Measurements from ENCODE around the gene CHRNA9. TPM values are rescaled to one million over a fixed set of nuclear protein-coding genes. Genes with fewer than 3 reads are reported as not detected.

The CHRNA9 gene
- total and polyA plus RNA-seq, 2 donors (not counting 1 experiment from before 2014, with no cell fraction given) = 0.07 TPM; not detected in 1

- Histone ChIP-seq H3K4me1 (ENCODE audit: control insufficient read depth in 2 of 2, insufficient read depth in 2 of 2, low read length in 2 of 2) (peaks cover 0 to 5% of the 10 kb centered on the region in 2 donors), H3K4me3 (ENCODE audit: control extremely low read depth in 1 of 5, extremely low read depth in 1 of 5, insufficient read depth in 1 of 5, low read depth in 2 of 5, low read length in 4 of 5) (no peak overlapping the region), H3K9ac (ENCODE audit: low read length) (no peak overlapping the region), H3K27ac (ENCODE audit: low read length in 2 of 2) (no peak overlapping the region), H3K9me3 (ENCODE audit: control extremely low read depth in 1 of 3, control insufficient read depth in 2 of 3, insufficient read depth in 1 of 3, low read length in 2 of 3) (peaks cover 0 to 7% (median 5%) of the 10 kb centered on the region in 3 donors), H3K4me2 (replicated peaks; ENCODE audit: low read depth, low read length, poor library complexity, severe bottlenecking) (no peak overlapping the region), H3K27me3 (replicated peaks in 1 of 4; ENCODE audit: control extremely low read depth in 1 of 4, control insufficient read depth in 3 of 4, insufficient read depth in 4 of 4, low read length in 3 of 4) (no peaks in the 10 kb centered on the region), H3K79me2 (ENCODE audit: control insufficient read depth, insufficient read depth, low read length) (no peaks in the 10 kb centered on the region), H2AFZ (ENCODE audit: insufficient read depth, low read depth, low read length, poor library complexity, severe bottlenecking) (no peak overlapping the region), H4K20me1 (ENCODE audit: control insufficient read depth, insufficient read depth, low read length, poor library complexity, severe bottlenecking) (no peaks in the 10 kb centered on the region), H3K36me3 (replicated peaks in 1 of 2; ENCODE audit: control extremely low read depth in 1 of 2, control insufficient read depth in 1 of 2, extremely low read depth in 1 of 2, insufficient read depth in 2 of 2, low read length in 1 of 2) (no peaks in the 10 kb centered on the region)
- ChIA-PET CTCF (interaction anchor here (1.2 kb wide), 1 partner anchor 47 kb away, joined by 3 read pairs; no protein-coding TSS in a partner anchor), POLR2A (no interaction called here)
- ATAC-seq (ENCODE audit: low read depth) = no peak
- no peaks in the 10 kb centered on the region for H3K9me3 Mint-ChIP-seq (ENCODE audit: insufficient read depth)
- TF ChIP-seq EZH2 (IDR thresholded peaks at IDR 0.05; ENCODE audit: borderline replicate concordance, insufficient read depth, low read depth, low read length, poor library complexity, severe bottlenecking) = no peak
- TF ChIP-seq CTCF (IDR thresholded peaks at IDR 0.05) = no peak
- H3K4me1 Mint-ChIP-seq = peaks cover 3% of the 10 kb centered on the region
- H3K27me3 Mint-ChIP-seq = no peaks in the 10 kb centered on the region
- no peak for DNase-seq
- no peak overlapping the region for H3K4me3 Mint-ChIP-seq
- H3K27ac Mint-ChIP-seq = no peak overlapping the region
- intact Hi-C loops (cut with micrococcal nuclease) = no loop called here
Measured at GRCh38 chr4:40363945-40364344, 28.8 kb downstream of the CHRNA9 start.

- no peaks in the 10 kb centered on the region for H4K20me1 ChIP-seq (ENCODE audit: control insufficient read depth, insufficient read depth, low read length, poor library complexity, severe bottlenecking)
- peaks cover 0 to 5% of the 10 kb centered on the region in 2 donors for H3K4me1 ChIP-seq (ENCODE audit: control insufficient read depth in 2 of 2, insufficient read depth in 2 of 2, low read length in 2 of 2)
- H3K4me3 ChIP-seq (ENCODE audit: control extremely low read depth in 1 of 5, extremely low read depth in 1 of 5, insufficient read depth in 1 of 5, low read depth in 2 of 5, low read length in 4 of 5) = no peak overlapping the region
- H3K4me2 ChIP-seq (replicated peaks; ENCODE audit: low read depth, low read length, poor library complexity, severe bottlenecking) = no peak overlapping the region
- no CpG with 5 or more reads among the region's 2 CpGs for WGBS (ENCODE audit: insufficient coverage)
- CTCF ChIA-PET = no interaction called here
- no peak overlapping the region for H3K4me3 Mint-ChIP-seq
- H3K27me3 Mint-ChIP-seq = no peaks in the 10 kb centered on the region
- H3K9ac ChIP-seq (ENCODE audit: low read length) = no peak overlapping the region
- H3K27ac ChIP-seq (ENCODE audit: low read length in 2 of 2) = no peak overlapping the region
- H3K4me1 Mint-ChIP-seq = peaks cover 3% of the 10 kb centered on the region
- no peaks in the 10 kb centered on the region for H3K36me3 ChIP-seq (replicated peaks in 1 of 2; ENCODE audit: control extremely low read depth in 1 of 2, control insufficient read depth in 1 of 2, extremely low read depth in 1 of 2, insufficient read depth in 2 of 2, low read length in 1 of 2)
- H3K79me2 ChIP-seq (ENCODE audit: control insufficient read depth, insufficient read depth, low read length) = no peaks in the 10 kb centered on the region
- TF ChIP-seq EZH2 (IDR thresholded peaks at IDR 0.05; ENCODE audit: borderline replicate concordance, insufficient read depth, low read depth, low read length, poor library complexity, severe bottlenecking) (no peak), CTCF (IDR thresholded peaks at IDR 0.05) (no peak)
- DNase-seq (no peak), ATAC-seq (ENCODE audit: low read depth) (no peak)
- no peaks in the 10 kb centered on the region for H3K9me3 Mint-ChIP-seq (ENCODE audit: insufficient read depth)
- H3K9me3 ChIP-seq (ENCODE audit: control extremely low read depth in 1 of 3, control insufficient read depth in 2 of 3, insufficient read depth in 1 of 3, low read length in 2 of 3) = peaks cover 0 to 7% (median 5%) of the 10 kb centered on the region in 3 donors
- intact Hi-C loops (cut with micrococcal nuclease) = no loop called here
- no peaks in the 10 kb centered on the region for H3K27me3 ChIP-seq (replicated peaks in 1 of 4; ENCODE audit: control extremely low read depth in 1 of 4, control insufficient read depth in 3 of 4, insufficient read depth in 4 of 4, low read length in 3 of 4)
- no peak overlapping the region for H3K27ac Mint-ChIP-seq
- H2AFZ ChIP-seq (ENCODE audit: insufficient read depth, low read depth, low read length, poor library complexity, severe bottlenecking) = no peak overlapping the region
- POLR2A ChIA-PET = no interaction called here
Measured at GRCh38 chr4:40365766-40366165, 30.6 kb downstream of the CHRNA9 start.
